GM21723 (cell line): ENCODE measurements around the gene GOLGA8B.
A peak's percentile ranks its signal among the peaks of the same experiment; 100 is the strongest.
"Not testable (repeated sequence)": the region's sequence is repeated elsewhere in the genome, so short reads cannot be mapped to it uniquely, and the experiment has no call there.

ENCODE experiments used
- ATAC-seq: cut with Tn5 transposase; IDR thresholded peaks from one replicate; pipeline ENCODE4 v1.9.1; 2021; ENCODE audit warnings: mild to moderate bottlenecking, moderate library complexity; ENCODE audit not compliant: unreplicated experiment

The GOLGA8B gene

GRCh38 chr15:34564711-34565110, 18.7 kb downstream of the GOLGA8B start:
- ATAC-seq, result not testable (repeated sequence)

GRCh38 chr15:34560814-34561213, 22.6 kb downstream of the GOLGA8B start:
- ATAC-seq, result not testable (repeated sequence)

- ATAC-seq, result not testable (repeated sequence)
Observed at GRCh38 chr15:34559764-34560163, 23.7 kb downstream of the GOLGA8B start.

GRCh38 chr15:34555162-34555561, 28.3 kb downstream of the GOLGA8B start:
- not testable (repeated sequence) for ATAC-seq

- ATAC-seq, result not testable (repeated sequence)
Observed at GRCh38 chr15:34554716-34555115, 28.7 kb downstream of the GOLGA8B start.

- not testable (repeated sequence) for ATAC-seq
Observed at GRCh38 chr15:34554126-34554525, 29.3 kb downstream of the GOLGA8B start.

- not testable (repeated sequence) for ATAC-seq
Observed at GRCh38 chr15:34550129-34550528, 33.3 kb downstream of the GOLGA8B start.

- ATAC-seq, result peak; percentile 65
Observed at GRCh38 chr15:34549381-34549809, 34.1 kb downstream of the GOLGA8B start.

GRCh38 chr15:34543860-34544649, 39.4 kb downstream of the GOLGA8B start:
- ATAC-seq, result not testable (repeated sequence)

- not testable (repeated sequence) for ATAC-seq
Observed at GRCh38 chr15:34535857-34536256, 47.6 kb downstream of the GOLGA8B start.
